Eye (tissue), 1 donor: ENCODE measurements around the gene DENND1A.
A peak's percentile ranks its signal among the peaks of the same experiment; 100 is the strongest.

ENCODE experiments used
- DNase-seq: peaks from one replicate; pipeline ENCODE4 v3.0.0-alpha.2; 2015

Gene DENND1A

DNA sequence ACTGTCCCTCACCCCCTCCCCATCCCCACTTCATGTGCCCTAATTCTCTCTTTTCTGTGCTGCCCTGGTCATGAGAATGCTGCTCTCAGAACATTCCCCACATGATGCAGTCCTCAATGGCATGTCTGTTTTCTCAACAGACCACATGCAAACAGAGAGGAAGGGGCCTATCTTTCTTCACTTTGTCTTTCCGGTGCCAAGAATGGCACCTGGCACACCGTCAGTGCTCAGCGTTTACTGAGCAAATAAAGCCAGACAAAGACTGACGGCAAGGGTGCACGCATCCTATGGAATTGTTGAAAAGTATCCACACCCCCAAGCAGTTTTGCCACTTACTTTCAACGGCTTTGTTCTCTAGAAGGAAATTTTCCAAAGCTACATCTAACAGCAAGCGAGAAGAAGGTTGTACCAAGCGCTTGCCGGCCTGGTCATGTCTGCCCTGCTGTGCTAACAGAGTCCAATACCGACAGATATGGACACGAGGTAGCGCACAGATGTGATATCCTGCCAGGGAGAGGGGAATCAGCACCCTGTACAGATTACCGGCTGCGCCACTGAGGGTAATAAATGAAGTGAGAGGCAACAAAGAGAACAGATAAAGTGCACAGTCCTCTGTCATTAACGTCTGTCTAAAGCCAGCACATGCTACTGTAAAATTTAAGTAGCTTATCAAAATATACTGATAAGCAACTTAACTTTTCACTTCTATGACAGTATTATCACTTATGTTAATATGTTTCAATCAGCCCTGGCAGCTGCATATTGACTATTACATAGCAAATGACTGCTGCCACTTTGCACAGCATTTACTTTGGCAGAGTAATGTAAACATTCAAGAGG, 251.7 kb downstream of the DENND1A start:
- DNase-seq = peak; percentile 47

GRCh38 chr9:123676869-123677268, 253.1 kb downstream of the DENND1A start:
- DNase-seq = no peak

DNA sequence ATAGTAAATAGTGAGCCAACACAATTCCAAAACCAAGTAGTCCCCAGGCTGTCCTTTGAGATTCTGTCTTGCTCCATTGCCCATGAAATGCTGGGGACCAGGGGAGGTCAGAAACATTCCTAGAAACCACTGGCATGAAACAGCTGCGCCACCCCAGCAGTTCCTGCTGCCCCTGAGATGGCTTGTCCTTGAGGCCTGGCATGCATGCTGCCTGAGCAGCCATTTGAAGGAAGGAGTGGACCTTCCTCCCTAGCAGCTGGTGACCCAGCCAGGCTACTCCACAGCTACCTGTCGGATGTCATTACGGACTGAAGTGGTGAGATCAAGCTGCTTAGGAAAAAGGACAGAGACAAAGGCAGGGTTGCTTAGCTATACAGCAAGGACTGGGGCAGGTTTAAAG, 260.6 kb downstream of the DENND1A start:
- DNase-seq = peak; percentile 90

- no peak for DNase-seq
These were observed 266.4 kb downstream of the DENND1A start for GRCh38 chr9:123663529-123663928.

DNA sequence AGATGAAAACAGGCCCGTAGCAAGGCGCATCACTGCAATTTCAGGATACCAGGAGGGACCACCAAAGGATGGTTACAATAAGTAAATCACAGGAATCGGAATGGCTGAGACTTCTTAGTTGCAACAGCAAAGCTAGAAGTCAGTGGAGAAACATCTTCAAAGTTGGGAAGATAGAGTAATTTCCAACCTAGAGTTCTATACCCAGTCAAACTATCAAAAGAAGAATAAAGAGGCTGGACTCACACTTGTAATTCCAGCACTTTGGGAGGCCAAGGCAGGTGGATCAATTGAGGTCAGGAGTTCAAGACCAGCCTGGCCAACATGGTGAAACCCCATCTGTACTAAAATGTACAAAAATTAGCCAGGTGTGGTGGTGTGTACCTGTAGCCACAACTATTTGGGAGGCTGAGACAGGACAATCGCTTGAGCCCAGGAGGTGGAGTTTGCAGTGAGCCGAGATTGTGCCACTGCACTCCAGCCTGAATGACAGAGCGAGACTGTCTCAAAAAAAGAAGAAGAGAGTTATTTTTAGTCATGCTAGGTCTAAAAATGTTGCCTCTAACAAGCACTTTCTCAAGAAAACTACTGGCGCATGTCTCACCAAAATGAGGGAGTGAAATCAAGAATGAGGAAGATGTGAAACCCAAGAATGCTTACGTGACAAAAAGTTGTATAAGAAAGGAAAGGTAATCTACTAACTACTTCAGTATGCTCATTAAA, 267.7 kb downstream of the DENND1A start:
- DNase-seq = no peak

DNA sequence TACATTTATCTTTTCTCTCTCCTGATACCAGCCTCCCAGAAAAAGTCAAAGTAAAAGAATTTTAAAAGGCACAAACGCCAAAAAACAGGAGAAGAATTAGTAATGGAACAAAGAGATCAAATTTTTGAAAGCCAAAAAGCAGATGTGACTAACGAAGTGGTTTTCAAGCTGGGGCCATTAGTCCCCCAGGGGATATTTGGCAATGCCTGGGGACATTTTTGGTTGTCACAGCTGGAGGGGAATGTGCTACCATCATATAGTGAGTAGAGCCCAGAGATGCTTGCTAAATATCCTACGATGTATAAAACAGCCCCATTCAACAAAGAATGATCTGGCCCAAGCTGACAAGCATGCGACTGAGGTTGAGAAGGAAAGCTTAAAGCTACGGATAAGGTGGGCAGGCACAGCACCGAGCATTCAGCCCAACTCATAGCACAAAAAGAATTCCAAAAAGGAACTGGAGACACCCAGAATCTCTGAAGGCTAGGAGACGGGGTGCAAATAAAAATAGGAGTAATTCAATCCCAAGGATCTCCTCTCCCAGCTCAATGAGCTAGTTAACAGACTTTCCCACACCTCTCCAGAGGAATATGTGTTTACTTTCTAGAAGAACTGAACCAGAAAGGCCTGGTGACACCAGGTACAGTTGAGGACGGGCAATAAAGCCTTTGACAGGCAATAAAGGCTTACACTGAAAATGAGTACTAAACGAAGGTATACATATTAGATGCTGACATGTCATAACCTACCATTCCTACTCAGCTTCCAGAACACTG, 269.0 kb downstream of the DENND1A start:
- peak; percentile 42 for DNase-seq

DNA sequence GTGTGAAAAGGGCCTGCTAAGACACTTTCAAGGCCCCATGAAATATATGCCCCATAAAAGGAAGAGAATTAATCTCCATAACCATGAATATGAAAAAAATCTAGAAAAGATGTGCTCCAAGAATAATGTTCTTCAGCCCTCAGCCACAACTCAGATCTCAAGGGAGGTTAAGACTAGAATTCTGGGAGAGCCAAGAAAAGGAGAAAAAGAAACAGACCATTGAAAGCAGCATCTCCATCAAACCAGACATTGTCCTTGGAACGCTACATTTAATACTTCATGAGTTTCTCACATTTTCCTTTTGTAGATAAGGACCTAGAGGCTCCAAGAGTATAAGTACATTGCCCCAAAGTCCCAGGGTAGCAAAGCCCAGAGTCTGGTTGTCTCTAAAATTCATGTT, 270.6 kb downstream of the DENND1A start:
- no peak for DNase-seq

DNA sequence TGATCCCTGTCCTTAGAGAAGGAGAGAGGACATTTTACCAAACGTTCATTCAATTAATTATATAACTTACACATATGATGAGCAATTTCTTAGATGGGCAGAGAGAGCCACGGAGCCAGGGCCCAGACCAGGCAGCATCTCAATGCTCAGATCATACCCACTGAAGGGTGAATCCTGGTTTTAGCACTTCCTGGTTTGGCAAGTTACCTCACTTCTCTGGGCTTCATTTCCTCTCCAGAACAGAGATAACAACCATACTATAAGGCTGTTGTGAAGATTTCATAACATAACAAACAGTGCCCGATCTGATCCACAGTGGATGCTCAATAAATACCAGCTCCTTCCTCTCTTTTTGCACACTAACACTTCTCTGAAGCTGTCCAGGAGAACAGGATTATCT, 271.1 kb downstream of the DENND1A start:
- DNase-seq = no peak

- DNase-seq = peak; percentile 43
These were observed 272.0 kb downstream of the DENND1A start for GRCh38 chr9:123657941-123658340.

DNA sequence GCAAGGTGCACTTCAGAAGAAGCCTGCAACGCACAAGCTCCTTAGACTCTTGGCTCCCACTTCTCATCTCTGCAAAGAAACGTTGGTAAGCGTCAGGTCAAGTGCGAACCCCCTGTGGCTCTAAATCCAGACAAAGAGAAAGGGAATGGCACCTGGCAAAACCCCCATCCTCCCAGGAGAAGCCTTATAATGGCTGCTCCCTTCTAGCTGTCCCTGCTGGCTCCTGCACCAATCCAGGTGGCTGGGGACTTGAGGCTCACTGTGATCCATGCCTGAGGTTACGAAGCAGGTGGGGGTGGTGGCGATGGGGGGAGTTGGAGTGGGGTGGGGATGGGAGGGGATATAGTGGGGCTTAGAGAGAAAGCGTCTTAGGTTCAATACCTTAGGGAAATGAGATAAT, 272.8 kb downstream of the DENND1A start:
- DNase-seq = peak; percentile 29

DNA sequence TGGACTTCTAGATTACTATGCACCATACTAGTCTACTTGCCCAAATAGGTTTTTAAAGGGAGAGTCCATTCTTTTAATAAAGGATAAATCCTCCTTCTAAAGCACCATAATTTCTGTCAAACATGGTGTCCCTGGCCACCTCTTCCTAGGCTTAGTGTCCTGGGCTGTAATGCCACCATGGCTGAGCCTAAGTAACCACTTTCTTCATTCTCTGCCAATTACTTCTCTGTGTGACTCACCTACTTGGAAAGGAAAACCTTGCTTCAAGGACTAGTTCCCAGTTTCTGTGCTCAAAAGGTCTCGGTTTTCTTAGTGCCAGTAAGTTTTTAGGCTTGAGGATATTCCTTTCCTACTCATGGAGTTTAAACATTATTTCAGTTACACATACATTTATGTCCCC, 273.4 kb downstream of the DENND1A start:
- DNase-seq = no peak

- DNase-seq = no peak
These were observed 274.1 kb downstream of the DENND1A start for GRCh38 chr9:123655681-123656423.

DNA sequence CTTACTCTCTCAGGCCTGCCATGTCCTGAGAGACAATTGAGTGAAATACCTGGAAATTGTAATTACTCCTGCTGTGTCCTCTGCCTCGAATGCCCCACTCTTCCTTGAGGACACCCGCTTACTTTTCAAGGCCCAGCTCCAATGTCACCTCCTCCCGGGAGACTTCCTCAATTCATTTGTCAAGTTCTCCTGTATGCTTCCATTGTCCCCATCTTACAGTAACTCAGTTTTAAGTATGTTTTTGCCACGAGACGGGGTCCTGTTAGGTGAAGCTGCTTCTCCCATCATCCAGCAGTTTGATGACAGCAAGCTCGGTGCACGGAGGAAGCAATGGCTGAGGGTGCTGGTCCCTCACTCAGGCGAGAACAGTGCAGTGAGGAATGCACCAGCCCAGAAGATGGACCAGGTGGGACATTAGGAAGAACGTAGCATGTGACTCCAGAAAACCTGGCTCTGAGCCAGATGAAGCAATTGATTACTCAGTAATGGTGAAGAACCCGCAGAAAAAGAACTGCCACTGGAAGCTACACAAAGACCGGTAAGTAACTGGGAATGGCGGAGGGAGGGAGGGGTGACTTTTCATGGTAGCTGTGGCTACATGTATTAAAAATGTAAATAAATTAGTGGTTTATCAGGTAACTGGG, 274.8 kb downstream of the DENND1A start:
- no peak for DNase-seq

GRCh38 chr9:123654218-123654993, 275.5 kb downstream of the DENND1A start:
- DNase-seq = no peak

GRCh38 chr9:123652416-123652815, 277.5 kb downstream of the DENND1A start:
- DNase-seq = no peak

DNA sequence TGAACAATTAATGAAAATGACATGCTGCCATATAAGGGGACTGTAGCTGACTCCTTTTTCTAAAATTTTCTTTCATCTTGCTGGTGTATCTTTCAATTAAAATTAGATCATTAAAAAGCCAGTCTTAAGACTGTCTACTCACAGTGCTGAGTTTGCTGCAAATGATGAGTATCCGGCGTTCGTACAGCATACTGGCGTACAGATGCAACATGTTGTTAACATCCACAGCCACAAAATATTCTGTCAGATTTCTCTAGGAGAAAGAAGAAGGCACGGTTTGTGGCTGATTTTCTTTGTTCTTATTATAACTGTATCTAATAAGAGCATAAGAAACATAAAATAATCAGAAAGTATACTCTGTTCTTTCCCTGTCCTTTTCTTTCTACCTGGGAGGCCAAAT, 278.1 kb downstream of the DENND1A start:
- no peak for DNase-seq

- no peak for DNase-seq
These were observed 278.7 kb downstream of the DENND1A start for GRCh38 chr9:123651273-123651672.

DNA sequence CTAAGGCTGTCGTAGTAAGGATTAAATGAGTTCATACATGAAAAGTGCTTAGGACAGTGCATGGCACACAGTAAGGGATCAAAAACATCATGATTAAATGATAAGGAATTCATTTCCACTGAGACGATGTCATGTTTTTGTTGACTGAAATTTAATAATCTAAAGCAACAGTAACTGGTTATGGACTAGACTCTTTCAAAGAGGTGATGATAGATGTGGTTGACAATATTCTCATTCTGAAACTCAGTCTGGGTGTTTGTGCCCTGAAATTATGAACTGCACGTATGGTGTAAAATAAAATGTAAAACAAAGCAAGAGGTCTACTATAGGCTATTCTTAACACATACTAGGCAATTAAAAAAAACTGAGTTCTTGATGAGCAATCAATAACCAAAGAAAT, 280.0 kb downstream of the DENND1A start:
- no peak for DNase-seq

DNA sequence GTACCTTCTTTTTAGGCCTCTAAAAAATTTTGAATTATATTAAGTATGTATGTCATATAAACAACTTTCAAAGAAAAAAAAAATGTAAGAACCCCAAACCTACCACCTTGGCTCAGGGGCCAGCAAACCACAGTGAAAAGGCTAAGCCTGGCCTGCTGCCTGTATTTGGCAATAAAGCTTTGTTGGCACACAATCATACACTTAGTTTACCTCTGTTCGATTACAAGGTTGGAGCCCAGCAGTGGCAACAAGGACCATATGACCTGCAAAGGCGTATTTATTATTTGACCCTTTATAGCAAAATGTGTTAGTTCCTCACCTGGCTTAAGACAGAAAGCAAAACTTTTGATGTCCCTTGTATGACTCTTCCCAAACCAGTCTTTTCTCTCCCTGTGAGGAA, 282.8 kb downstream of the DENND1A start:
- DNase-seq = no peak

DNA sequence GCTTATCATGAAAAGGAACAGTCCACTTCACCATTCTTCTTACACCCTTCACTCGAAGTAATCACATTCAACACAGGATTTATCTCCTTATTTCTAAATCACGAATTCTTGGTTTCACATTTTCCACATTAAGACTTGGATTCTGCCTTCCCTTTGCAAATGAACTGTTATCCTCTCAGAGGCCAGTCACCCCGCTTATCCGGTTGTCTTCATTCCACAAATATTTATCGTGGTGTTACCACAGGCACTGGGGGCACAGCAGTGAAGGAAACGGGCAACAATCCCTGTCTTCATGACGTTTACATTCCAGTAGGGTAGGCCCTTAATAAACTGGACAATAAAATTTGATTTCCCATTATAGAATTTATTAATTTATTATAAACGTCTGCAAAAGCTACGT, 284.2 kb downstream of the DENND1A start:
- no peak for DNase-seq

DNA sequence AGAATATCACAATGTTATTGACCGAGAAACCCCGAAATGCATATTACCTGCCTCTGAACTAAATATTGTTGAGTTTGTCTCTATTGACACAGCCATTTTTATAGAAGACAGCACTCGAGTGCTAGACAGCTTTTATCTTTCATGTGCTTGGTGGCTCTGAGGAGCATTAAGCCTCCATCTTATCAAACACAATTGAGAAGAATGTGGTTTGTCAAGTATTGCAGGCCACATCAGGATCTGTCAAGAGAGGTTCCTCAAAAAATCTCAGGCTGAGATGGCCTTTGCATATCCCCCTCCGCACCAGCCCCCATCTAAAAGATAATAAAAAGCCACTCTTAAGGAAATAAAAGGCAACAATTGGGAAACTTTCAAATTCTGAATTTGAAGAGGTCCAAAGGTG, 284.8 kb downstream of the DENND1A start:
- no peak for DNase-seq

DNA sequence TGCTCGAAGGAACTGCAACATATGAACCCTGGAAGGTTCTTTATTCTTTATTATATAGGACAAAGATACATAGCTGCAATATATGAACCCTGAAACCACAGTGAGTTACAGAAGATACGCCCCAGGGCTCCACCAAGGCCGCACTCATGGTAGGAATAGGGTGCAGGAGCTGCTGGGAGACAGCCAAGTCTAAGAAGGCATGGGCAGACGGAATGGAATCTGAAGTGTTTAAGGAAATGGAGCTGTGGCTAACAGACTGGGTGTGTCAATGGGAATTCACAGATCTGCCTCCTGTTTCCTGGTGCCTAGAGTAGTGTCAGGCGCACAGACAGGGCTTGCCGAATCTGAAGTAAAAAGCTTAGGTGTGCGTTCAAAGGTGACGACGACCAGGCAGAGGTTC, 286.4 kb downstream of the DENND1A start:
- DNase-seq = no peak
